NCI-H2171 treated with DMSO at 0.1 percent for 48 hours (cell line): ENCODE data around the gene PUSL1.

Source experiments
- DNase-seq: peaks from one replicate; lab custom pipeline; 2025; lab: John Stamatoyannopoulos, UW

PUSL1 gene

DNA sequence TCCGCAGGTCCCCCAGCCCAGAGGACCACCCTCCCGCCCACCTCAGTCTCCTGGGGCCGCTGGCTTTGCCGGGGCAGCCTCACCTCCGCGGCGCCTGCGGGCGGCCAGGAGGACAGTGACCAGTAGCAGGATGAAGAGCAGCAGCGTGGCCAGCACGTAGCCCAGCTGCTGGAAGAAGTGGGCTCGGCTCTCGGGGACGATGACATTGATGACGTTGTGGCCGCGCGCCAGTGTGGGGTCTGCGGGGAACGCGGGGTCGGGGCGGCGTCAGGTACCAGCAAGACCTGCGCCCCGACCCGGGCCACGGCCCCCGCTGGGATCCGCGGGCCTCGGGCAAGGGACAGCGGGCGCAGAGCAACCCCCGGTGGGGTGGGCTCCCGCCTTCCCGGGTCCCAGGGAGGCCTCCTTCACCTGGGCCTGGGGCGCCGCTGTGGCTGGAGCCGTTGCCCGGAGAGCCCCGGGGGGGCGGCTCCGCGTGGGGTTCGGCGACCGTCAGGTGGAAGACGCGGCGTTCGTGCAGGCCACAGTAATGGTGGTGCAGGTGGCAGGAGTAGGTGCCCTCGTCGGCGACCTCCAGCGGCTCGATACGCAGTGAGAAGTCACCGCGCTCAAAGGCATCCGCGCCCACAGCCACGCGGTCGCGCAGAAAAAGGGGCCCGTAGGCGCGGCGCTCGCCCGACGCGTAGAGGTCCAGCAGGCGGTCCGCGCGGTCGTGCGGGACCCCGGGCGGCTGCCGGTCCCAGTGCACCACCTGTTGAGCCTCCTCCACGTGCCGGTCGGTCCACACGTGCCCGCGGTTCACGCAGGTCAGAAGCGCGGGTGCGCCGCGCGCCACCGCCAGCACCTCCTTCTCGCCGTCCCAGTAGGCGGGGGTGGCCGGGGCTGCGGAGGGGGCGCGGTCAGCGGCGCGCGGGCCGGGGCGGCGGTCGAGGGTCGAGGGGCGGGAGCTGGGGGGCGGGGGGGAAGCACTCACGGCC is 46.2 kb downstream of the PUSL1 start:
- no peak for DNase-seq

GRCh38 chr1:1355416-1355815 is 47.0 kb downstream of the PUSL1 start:
- no peak for DNase-seq

DNA sequence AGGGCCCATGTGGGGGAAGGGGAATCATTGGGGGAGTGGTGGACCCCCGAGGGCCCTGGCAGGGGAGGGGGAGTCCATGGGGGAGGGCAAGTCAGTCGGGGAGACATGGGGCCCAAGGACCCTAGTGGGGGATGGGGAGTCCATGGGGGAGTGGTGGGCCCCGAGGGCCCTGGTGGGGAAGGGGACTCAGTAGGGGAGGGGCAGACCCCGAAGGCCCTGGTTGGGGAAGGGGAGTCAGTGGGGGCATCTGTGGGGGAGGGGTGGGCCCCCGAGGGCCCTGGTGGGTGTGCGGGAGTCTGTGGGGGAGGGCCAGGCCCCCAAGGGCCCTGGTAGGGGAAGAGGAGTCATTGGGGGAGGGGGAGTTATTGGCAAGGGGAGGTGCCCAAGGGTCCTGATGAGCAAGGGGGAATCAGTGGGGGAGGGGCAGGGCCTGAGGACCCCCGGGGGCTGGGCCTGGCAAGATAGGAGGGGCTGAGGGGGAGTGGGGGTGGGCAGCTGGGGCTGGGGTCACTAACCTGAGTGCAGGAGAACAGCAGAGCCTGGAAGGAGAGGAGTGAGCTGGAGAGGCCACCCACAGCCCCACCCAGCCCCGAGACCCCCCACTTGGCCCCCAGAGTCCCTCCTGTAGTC is 47.9 kb downstream of the PUSL1 start:
- no peak for DNase-seq

DNA sequence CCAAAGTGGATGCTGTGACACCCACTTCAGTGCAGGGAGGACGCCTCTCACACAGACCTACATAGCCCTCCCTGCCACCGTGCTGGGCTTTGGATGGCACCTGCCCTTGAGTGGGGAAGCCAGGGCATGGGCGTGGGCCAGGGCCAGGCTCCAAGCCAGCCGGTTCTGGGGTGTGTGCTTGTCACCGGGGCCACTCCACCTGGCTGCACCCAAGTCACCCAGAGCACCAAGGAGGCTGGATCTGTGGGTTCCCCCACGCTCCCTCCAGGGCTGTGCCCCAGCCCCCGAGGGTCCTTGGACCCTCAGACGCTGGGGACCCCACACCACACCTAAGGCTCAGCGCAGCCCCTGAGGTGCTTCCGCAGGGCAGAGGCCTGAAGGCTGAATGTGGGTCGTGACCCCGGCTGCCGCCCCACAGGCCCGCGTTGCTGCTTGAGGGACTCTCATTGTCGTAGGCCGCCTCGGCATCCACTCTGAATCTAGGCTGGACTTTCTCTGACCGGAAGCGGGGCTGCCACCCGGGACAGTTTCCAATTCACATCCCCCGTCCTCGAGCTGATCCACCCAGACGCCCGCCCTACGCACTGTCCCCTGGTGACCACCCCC is 48.5 kb downstream of the PUSL1 start:
- DNase-seq: no peak

GRCh38 chr1:1357871-1358432 is 49.6 kb downstream of the PUSL1 start:
- no peak for DNase-seq

DNA sequence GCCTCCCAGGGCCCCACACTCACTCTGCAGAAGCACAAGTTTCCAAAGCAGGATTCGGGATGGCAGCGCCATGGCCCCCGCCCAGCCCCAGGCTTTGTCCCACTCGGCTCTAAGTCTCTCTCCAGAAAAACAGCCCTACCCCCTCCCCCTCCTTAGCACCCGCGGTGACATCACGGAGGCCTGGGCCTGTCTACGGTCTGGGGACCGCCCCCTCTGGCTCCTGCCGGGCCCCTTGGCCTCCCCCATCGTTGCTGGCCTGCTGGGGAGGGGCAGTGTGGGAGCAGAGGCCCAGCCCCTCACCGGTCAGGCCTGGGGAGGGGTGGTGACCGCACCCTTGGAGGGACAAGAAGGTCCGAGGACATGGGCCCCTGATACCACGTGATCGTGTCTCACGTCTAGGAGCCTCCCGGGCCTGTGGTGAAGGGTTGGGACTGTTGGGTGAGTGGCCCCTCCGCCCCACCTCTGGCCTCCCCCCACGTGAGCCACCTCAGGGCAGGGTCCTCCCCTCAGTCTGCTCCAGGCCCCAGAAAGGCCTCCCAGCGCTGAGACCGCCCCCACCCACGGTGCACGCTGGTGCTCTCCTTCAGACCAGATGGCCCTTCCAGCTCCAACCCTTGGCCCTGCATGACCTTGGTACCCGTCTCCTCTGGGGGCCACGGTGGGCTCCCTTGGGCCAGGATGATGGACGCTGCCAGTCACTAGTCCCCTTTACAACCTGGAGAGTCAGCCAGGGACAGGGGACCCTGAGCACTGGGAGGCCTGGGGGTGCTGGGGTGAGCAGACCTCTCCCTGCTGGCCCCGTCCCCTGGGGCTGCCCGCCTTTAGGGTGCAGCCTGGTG is 50.3 kb downstream of the PUSL1 start, which contains the start of gene MXRA8:
MXRA8 (minus strand) TSS at position 123 of the 839 bp plus-strand sequence; CDS start at position 72, 51 bp downstream.
- no peak for DNase-seq

GRCh38 chr1:1359308-1359663 is 50.9 kb downstream of the PUSL1 start:
- DNase-seq: no peak

- no peak for DNase-seq
These were observed 51.5 kb downstream of the PUSL1 start for GRCh38 chr1:1359664-1360468.

GRCh38 chr1:1360506-1361169 is 52.2 kb downstream of the PUSL1 start:
- no peak for DNase-seq
